ENCODE data around the gene LPCAT3.

The LPCAT3 gene

GRCh38 chr12:6961695-6962284, 56.5 kb downstream of the LPCAT3 start:
- DNase-seq (ENCODE audit: extremely low spot score): peak; percentile 79
- ChIA-PET CTCF (interaction anchor here (0.7 to 2.7 kb wide), 18 partner anchors 9 to 151 kb away, joined by 3 to 47 read pairs (median 4); partner anchors contain the start of genes C12orf57, LPCAT3, RNU7-1 and SPSB2), POLR2A (interaction anchor here (0.8 to 13.3 kb wide), 26 partner anchors 10 to 407 kb away, joined by 3 to 450 read pairs (median 4); partner anchors contain the start of genes C12orf57, C1RL, CDCA3 and LPCAT3)
- no peak for TF ChIP-seq FOXM1 (IDR thresholded peaks at IDR 0.05; ENCODE audit: borderline replicate concordance)
- TF ChIP-seq CTBP1 (IDR thresholded peaks at IDR 0.05; ENCODE audit: borderline replicate concordance): no peak
- no peak for TF ChIP-seq BHLHE40 (IDR thresholded peaks at IDR 0.05; ENCODE audit: borderline replicate concordance)
- TF ChIP-seq TARDBP (IDR thresholded peaks at IDR 0.05): no peak
- no peak for TF ChIP-seq ELF4 (IDR thresholded peaks at IDR 0.05)
- no peak for TF ChIP-seq SUZ12 (IDR thresholded peaks at IDR 0.05)
- TF ChIP-seq SP1 (IDR thresholded peaks at IDR 0.05): no peak
- TF ChIP-seq ZNF384 (IDR thresholded peaks at IDR 0.05): no peak
- no peak for TF ChIP-seq LEF1 (IDR thresholded peaks at IDR 0.05; ENCODE audit: borderline replicate concordance)
- TF ChIP-seq L3MBTL2 (conservative IDR thresholded peaks at IDR 0.05): no peak
- no peak for TF ChIP-seq HDGF (IDR thresholded peaks at IDR 0.05; ENCODE audit: borderline replicate concordance)
- no peak for TF ChIP-seq ARNT (IDR thresholded peaks at IDR 0.05)
- TF ChIP-seq NFRKB (IDR thresholded peaks at IDR 0.05): no peak
- TF ChIP-seq FOXK2 (IDR thresholded peaks at IDR 0.05): no peak

- POLR2A ChIA-PET: interaction anchor here (0.6 to 13.3 kb wide), 24 partner anchors 9 to 407 kb away, joined by 3 to 450 read pairs (median 4); partner anchors contain the start of genes C12orf57, C1RL, CDCA3 and LPCAT3
- DNase-seq (ENCODE audit: extremely low spot score): no peak
- CTCF ChIA-PET: interaction anchor here (0.7 to 2.7 kb wide), 15 partner anchors 9 to 152 kb away, joined by 3 to 47 read pairs (median 5); partner anchors contain the start of genes C12orf57, LPCAT3, RNU7-1 and SPSB2
- peak; percentile 53; the same call in 1 of the 2 replicates for TF ChIP-seq L3MBTL2 (conservative IDR thresholded peaks at IDR 0.05)
- no peak for TF ChIP-seq ELF4 (IDR thresholded peaks at IDR 0.05)
Observed at GRCh38 chr12:6961278-6961694, 57.0 kb downstream of the LPCAT3 start.

- no peak for DNase-seq (ENCODE audit: extremely low spot score)
- CTCF ChIA-PET: interaction anchor here (0.6 to 2.7 kb wide), 10 partner anchors 15 to 152 kb away, joined by 3 to 47 read pairs (median 4); partner anchors contain the start of genes C12orf57, LPCAT3, RNU7-1 and SPSB2
- POLR2A ChIA-PET: interaction anchor here (0.6 to 13.3 kb wide), 20 partner anchors 9 to 208 kb away, joined by 3 to 450 read pairs (median 6); partner anchors contain the start of genes C12orf57, CDCA3, LPCAT3 and MLF2
- TF ChIP-seq SP1 (IDR thresholded peaks at IDR 0.05): no peak
- TF ChIP-seq L3MBTL2 (conservative IDR thresholded peaks at IDR 0.05): no peak
- no peak for TF ChIP-seq FOXK2 (IDR thresholded peaks at IDR 0.05)
- no peak for TF ChIP-seq TARDBP (IDR thresholded peaks at IDR 0.05)
- no peak for TF ChIP-seq SUZ12 (IDR thresholded peaks at IDR 0.05)
- TF ChIP-seq HDGF (IDR thresholded peaks at IDR 0.05; ENCODE audit: borderline replicate concordance): no peak
- no peak for TF ChIP-seq FOXM1 (IDR thresholded peaks at IDR 0.05; ENCODE audit: borderline replicate concordance)
- no peak for TF ChIP-seq ZNF384 (IDR thresholded peaks at IDR 0.05)
- no peak for TF ChIP-seq BHLHE40 (IDR thresholded peaks at IDR 0.05; ENCODE audit: borderline replicate concordance)
- TF ChIP-seq CTBP1 (IDR thresholded peaks at IDR 0.05; ENCODE audit: borderline replicate concordance): no peak
Observed at GRCh38 chr12:6960593-6961277, 57.5 kb downstream of the LPCAT3 start.

- TF ChIP-seq ARNT (IDR thresholded peaks at IDR 0.05) (no peak), SUZ12 (IDR thresholded peaks at IDR 0.05) (no peak), NFRKB (IDR thresholded peaks at IDR 0.05) (no peak), TARDBP (IDR thresholded peaks at IDR 0.05) (no peak), CTBP1 (IDR thresholded peaks at IDR 0.05; ENCODE audit: borderline replicate concordance) (no peak), PKNOX1 (IDR thresholded peaks at IDR 0.05) (no peak), ELF4 (IDR thresholded peaks at IDR 0.05) (no peak), L3MBTL2 (conservative IDR thresholded peaks at IDR 0.05) (no peak), BHLHE40 (IDR thresholded peaks at IDR 0.05; ENCODE audit: borderline replicate concordance) (no peak), SP1 (IDR thresholded peaks at IDR 0.05) (no peak), FOXK2 (IDR thresholded peaks at IDR 0.05) (no peak), FOXM1 (IDR thresholded peaks at IDR 0.05; ENCODE audit: borderline replicate concordance) (no peak), ZNF384 (IDR thresholded peaks at IDR 0.05) (no peak), FOXA1 (IDR thresholded peaks at IDR 0.05) (no peak), HDGF (IDR thresholded peaks at IDR 0.05; ENCODE audit: borderline replicate concordance) (no peak), LEF1 (IDR thresholded peaks at IDR 0.05; ENCODE audit: borderline replicate concordance) (no peak)
- DNase-seq (ENCODE audit: extremely low spot score): no peak
- POLR2A ChIA-PET: interaction anchor here (1.2 to 13.3 kb wide), 10 partner anchors 8 to 207 kb away, joined by 3 to 450 read pairs (median 12); partner anchors contain the start of genes C12orf57, CDCA3, MLF2 and PTPN6
- CTCF ChIA-PET: interaction anchor here (0.6 to 2.7 kb wide), 3 partner anchors 14 to 84 kb away, joined by 3 to 47 read pairs (median 9); partner anchors contain the start of genes C12orf57 and RNU7-1
Observed at GRCh38 chr12:6959805-6960592, 58.3 kb downstream of the LPCAT3 start.

GRCh38 chr12:6959058-6959804, 59.0 kb downstream of the LPCAT3 start:
- TF ChIP-seq TARDBP (IDR thresholded peaks at IDR 0.05) (no peak), FOXA1 (IDR thresholded peaks at IDR 0.05) (no peak), CTBP1 (IDR thresholded peaks at IDR 0.05; ENCODE audit: borderline replicate concordance) (no peak), PKNOX1 (IDR thresholded peaks at IDR 0.05) (no peak), LEF1 (IDR thresholded peaks at IDR 0.05; ENCODE audit: borderline replicate concordance) (no peak), L3MBTL2 (conservative IDR thresholded peaks at IDR 0.05) (no peak), ARNT (IDR thresholded peaks at IDR 0.05) (no peak), FOXM1 (IDR thresholded peaks at IDR 0.05; ENCODE audit: borderline replicate concordance) (no peak), BHLHE40 (IDR thresholded peaks at IDR 0.05; ENCODE audit: borderline replicate concordance) (no peak), NFRKB (IDR thresholded peaks at IDR 0.05) (no peak), FOXK2 (IDR thresholded peaks at IDR 0.05) (no peak), HDGF (IDR thresholded peaks at IDR 0.05; ENCODE audit: borderline replicate concordance) (no peak), SUZ12 (IDR thresholded peaks at IDR 0.05) (no peak), ZNF384 (IDR thresholded peaks at IDR 0.05) (no peak), SP1 (IDR thresholded peaks at IDR 0.05) (no peak), ELF4 (IDR thresholded peaks at IDR 0.05) (no peak)
- CTCF ChIA-PET: interaction anchor here (1.0 kb wide), 1 partner anchor 34 kb away, joined by 8 read pairs; no protein-coding TSS in a partner anchor
- DNase-seq (ENCODE audit: extremely low spot score): no peak
- POLR2A ChIA-PET: interaction anchor here (0.9 to 13.3 kb wide), 5 partner anchors 13 to 94 kb away, joined by 3 to 450 read pairs (median 4); partner anchors contain the start of genes C12orf57 and RNU7-1
